ENCODE data around the gene COX10.
"Not testable (repeated sequence)": the region's sequence is repeated elsewhere in the genome, so short reads cannot be mapped to it uniquely, and the experiment has no call there.

COX10 gene

GRCh38 chr17:14156689-14157088 is 87.4 kb downstream of the COX10 start:
- no peak for TF ChIP-seq GATA1 (IDR thresholded peaks at IDR 0.05; ENCODE audit: low read depth, low read length)
- DNase-seq: no peak

GRCh38 chr17:14157822-14158221 is 88.5 kb downstream of the COX10 start:
- no peak for DNase-seq
- TF ChIP-seq POLR2A (IDR thresholded peaks at IDR 0.05; ENCODE audit: low read length): no peak

- TF ChIP-seq GATA1 (IDR thresholded peaks at IDR 0.05; ENCODE audit: low read depth, low read length): no peak
- TF ChIP-seq POLR2A (IDR thresholded peaks at IDR 0.05; ENCODE audit: low read length): no peak
- DNase-seq: no peak
These were observed 89.4 kb downstream of the COX10 start for GRCh38 chr17:14158707-14159106.

GRCh38 chr17:14161419-14161818 is 92.1 kb downstream of the COX10 start:
- peak; percentile 76 to 92 for DNase-seq
- no peak for TF ChIP-seq POLR2A (IDR thresholded peaks at IDR 0.05; ENCODE audit: low read length)
- TF ChIP-seq GATA1 (IDR thresholded peaks at IDR 0.05; ENCODE audit: low read depth, low read length): peak; percentile 52

GRCh38 chr17:14165616-14166015 is 96.3 kb downstream of the COX10 start:
- DNase-seq: peak; percentile 3 to 58
- TF ChIP-seq GATA1 (IDR thresholded peaks at IDR 0.05; ENCODE audit: low read depth, low read length) (no peak), POLR2A (IDR thresholded peaks at IDR 0.05; ENCODE audit: low read length) (no peak)

DNA sequence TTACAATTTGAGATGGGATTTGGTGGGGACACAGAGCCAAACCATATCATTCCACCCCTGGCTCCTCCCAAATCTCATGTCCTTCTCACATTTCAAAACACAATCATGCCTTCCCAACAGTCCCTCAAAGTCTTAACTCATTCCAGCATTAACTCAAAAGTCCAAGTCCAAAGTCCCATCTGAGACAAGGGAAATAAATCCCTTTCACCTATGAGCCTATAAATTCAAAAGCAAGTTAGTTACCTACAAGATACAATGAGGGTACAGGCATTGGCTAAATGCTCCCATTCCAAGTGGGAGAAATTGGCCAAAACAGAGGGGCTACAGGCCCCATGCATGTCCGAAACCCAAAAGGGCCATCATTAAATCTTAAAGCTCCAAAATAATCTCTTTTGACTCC is 98.5 kb downstream of the COX10 start:
- not testable (repeated sequence) for DNase-seq

DNA sequence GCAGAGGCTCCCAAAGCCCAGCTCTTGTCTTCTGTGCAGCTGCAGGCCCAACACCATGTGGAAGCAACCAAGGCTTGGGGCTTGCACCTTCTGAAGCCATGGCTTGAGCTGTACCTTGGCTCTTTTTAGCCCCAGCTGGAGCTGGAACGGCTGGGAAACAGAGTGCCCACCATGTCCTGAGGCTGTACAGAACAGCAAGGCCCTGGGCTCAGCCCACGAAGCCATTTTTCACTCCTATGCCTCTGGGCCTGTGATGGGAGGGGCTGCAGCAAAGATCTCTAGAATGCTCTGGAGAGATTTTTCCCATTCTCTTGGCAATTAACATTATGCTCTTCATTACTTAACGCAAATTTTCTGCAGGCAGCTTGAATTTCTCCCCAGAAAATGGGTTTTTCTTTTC is 99.3 kb downstream of the COX10 start:
- DNase-seq: no peak
- TF ChIP-seq POLR2A (IDR thresholded peaks at IDR 0.05; ENCODE audit: low read length) (no peak), GATA1 (IDR thresholded peaks at IDR 0.05; ENCODE audit: low read depth, low read length) (no peak)

GRCh38 chr17:14169287-14169686 is 100.0 kb downstream of the COX10 start:
- no peak for TF ChIP-seq POLR2A (IDR thresholded peaks at IDR 0.05; ENCODE audit: low read length)
- no peak for TF ChIP-seq GATA1 (IDR thresholded peaks at IDR 0.05; ENCODE audit: low read depth, low read length)
- DNase-seq: no peak

DNA sequence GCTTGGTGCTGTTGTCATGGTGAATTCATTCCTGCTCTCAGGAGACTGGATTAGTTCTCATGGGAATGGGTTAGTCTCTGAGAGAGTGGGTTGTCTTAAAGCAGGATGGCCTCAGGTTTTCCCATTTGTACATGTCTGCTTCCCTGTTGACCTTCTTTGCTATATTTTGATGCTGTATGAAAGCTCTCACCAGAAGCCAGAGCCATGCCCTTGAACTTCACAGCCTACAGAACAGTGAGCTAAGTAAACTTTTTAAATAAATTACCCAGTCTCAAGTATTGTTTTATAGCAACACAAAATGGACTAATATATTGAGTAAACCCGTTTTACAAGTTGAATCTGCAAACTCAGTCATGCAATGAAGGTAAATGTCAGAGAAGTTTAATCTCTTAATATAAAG is 100.6 kb downstream of the COX10 start:
- TF ChIP-seq POLR2A (IDR thresholded peaks at IDR 0.05; ENCODE audit: low read length): no peak
- TF ChIP-seq GATA1 (IDR thresholded peaks at IDR 0.05; ENCODE audit: low read depth, low read length): no peak
- DNase-seq: no peak

GRCh38 chr17:14176989-14177388 is 107.7 kb downstream of the COX10 start:
- not testable (repeated sequence) for DNase-seq

DNA sequence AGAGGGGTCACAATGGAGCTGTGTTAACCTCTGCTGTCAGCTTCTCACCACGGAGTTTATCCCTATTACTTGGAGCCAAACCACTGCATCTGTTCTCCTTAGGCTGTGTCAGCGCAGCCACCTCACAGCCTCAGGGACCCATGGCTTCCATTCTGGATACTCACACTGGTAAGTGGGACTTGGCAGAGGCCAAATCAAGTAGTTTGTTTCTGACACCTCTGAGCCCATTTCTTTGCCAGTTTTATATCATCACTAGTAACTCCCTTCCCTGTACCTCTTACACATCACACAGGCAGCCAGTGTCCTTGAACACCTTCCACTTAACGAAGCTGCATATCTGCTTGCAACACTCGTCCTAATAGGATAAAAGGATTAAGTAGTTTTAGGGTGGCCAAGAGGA is 108.5 kb downstream of the COX10 start:
- DNase-seq: not testable (repeated sequence)

- not testable (repeated sequence) for DNase-seq
These were observed 110.6 kb downstream of the COX10 start for GRCh38 chr17:14179951-14180350.

DNA sequence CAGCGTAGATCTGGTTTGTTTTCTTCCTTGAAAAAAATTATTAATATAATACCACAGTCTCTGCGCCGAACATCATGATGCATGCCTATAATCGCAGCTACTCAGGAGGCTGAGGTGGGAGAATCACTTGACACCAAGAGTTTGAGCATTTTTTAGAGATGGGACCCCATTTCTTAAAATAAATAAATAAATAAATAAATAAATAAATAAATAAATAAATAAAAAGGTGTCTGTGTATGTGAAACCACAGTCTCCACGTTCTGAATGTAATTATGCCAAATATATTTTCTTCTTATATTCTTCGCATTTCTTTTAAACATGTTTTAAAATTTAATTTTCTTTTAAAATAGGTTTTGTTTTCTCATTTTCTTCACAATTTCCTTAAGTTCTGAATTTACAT is 112.8 kb downstream of the COX10 start:
- DNase-seq: not testable (repeated sequence)

GRCh38 chr17:14184536-14184935 is 115.2 kb downstream of the COX10 start:
- DNase-seq: not testable (repeated sequence)

DNA sequence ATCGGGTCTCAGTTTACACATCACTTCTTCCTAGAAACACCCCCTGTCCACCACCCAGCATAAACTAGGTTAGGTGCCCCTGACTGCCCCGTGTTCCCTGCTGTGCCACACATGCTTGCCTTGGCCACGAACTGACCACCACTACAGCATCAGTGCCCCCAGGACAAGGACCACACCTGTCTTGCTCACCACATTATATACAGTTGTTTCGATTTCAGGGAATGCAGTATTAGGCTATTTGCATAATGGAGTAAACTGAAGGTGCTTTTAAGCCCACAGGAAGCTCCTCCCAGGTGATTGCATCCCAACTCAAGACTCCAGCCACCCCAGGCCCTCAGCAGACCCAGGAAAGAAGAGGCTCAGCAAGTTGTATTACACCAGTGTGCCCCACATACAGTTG is 117.1 kb downstream of the COX10 start:
- DNase-seq: not testable (repeated sequence)

DNA sequence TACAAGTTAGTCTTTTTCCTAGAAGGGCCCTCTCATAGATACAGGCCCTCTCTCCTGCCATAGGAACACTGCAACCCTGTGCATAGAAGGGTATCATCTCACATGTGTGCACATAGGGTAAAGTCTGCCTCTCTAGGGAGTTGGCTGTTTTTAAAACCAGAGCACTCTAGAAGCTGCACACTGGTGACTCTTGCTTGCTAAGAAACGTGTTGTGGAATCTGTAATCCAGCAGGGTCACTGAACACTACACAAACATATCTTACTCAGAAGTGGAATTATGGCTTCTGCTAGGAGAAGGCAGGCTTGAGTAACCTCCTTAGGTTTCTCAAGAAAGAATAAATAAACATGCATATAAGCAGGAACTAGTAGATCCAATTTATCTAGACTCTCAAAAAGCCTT is 121.5 kb downstream of the COX10 start:
- DNase-seq: not testable (repeated sequence)

- DNase-seq: not testable (repeated sequence)
These were observed 122.2 kb downstream of the COX10 start for GRCh38 chr17:14191469-14191868.

GRCh38 chr17:14192039-14192438 is 122.7 kb downstream of the COX10 start:
- DNase-seq: not testable (repeated sequence)

DNA sequence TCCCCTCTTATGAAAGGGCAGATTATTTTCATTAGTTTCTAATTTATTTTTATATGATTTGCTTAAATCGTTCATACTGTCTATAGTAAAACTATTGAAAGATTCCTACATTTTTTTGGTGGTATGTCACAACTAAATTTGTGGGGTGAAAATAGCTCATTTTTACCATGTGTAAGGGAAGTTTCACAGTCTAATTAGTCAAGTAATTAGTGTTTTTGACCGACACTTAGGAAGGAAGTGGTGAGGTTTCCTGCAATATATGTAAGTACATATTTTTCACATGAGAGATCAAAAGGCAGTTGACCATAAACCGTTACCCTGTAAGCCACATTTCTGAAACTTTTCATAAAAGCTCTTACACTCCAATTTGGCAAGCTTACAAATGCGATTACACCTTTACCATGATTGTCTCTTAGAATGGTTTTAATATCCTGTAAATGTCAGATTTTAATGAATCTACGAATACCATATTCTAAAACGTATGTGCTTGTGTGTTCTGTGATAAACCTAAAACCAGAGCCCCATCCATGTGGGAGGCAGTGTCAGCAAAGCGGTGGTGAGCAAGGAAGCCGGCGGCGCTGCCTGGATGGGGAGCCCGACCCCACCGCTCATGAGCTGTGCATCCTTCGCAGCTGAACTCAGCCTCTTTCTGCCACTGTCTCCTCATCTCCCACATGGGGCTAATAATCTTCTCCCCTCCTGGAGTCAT is 123.5 kb downstream of the COX10 start:
- DNase-seq: not testable (repeated sequence)

Data from erythroblast (primary cell).